SK-N-MC (cell line): ENCODE results near the gene EPC2.

Experiments
- DNase-seq: peaks from one replicate; pipeline ENCODE4 v3.0.0-alpha.2; 2011; ENCODE audit warnings: low read depth, low spot score
- H3K27ac ChIP-seq: fragments of 200-600 bp; sonication (generic); 2 replicates; pipeline ENCODE4 v1.5.1; 2016; ENCODE audit warnings: mixed run types
- H3K36me3 ChIP-seq: fragments of 200-600 bp; sonication (generic); 2 replicates; pipeline ENCODE4 v1.6.1; 2017; ENCODE audit warnings: antibody characterized with exemption, low read length, mixed read lengths; ENCODE audit not compliant: insufficient read depth
- H3K4me3 ChIP-seq: fragments of 200-600 bp; sonication (generic); 2 replicates; pipeline ENCODE4 v1.5.1; 2016
- H3K9ac ChIP-seq: fragments of 200-600 bp; sonication (generic); 2 replicates; pipeline ENCODE4 v1.8.0; 2017; ENCODE audit warnings: mixed run types, mixed read lengths; ENCODE audit not compliant: insufficient read length
- H3K9me3 ChIP-seq: fragments of 200-600 bp; sonication (generic); 2 replicates; pipeline ENCODE4 v1.6.1; 2017; ENCODE audit warnings: low read depth, mild to moderate bottlenecking, antibody characterized with exemption, low read length, moderate library complexity, mixed read lengths
- EZH2 ChIP-seq: fragments of 200-600 bp; sonication (generic); IDR thresholded peaks from one replicate; pipeline ENCODE4 v1.6.1; 2017; ENCODE audit warnings: antibody characterized with exemption
- FOXP2 ChIP-seq: optimal IDR thresholded peaks from 2 replicates; pipeline ENCODE3; 2011; ENCODE audit warnings: mild to moderate bottlenecking, moderate library complexity; ENCODE audit not compliant: insufficient read depth; ENCODE audit errors: extremely low read length, control extremely low read depth
- POLR2AphosphoS5 ChIP-seq: IDR thresholded peaks from 2 replicates; pipeline ENCODE4 v1.6.1; 2012; ENCODE audit warnings: mild to moderate bottlenecking, low read depth, low read length, borderline replicate concordance

The EPC2 gene

DNA sequence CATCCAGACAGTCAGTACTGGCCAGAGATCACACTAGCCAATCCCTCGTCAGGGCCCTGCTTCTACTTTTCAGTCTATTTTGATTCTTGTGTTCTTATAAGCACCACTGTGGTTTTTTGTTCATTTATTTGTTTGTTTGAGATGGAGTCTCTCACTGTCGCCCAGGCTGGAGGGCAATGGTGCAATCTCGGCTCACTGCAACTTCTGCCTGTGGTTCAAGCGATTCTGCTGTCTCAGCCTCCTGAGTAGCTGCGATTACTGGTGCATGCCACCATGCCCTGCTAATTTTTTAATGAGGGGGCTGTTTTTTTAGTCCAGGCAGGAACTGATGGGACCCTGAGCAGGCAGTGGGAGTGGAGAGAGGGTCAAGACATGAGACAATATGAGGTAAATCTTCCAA lies 165.5 kb downstream of the EPC2 start:
- Histone ChIP-seq H3K9me3 (no peaks in the 10 kb centered on the region), H3K36me3 (no peaks in the 10 kb centered on the region), H3K27ac (no peak overlapping the region), H3K4me3 (no peak overlapping the region), H3K9ac (no peak overlapping the region)
- DNase-seq: no peak
- TF ChIP-seq FOXP2 (no peak), POLR2AphosphoS5 (no peak), EZH2 (no peak)

DNA sequence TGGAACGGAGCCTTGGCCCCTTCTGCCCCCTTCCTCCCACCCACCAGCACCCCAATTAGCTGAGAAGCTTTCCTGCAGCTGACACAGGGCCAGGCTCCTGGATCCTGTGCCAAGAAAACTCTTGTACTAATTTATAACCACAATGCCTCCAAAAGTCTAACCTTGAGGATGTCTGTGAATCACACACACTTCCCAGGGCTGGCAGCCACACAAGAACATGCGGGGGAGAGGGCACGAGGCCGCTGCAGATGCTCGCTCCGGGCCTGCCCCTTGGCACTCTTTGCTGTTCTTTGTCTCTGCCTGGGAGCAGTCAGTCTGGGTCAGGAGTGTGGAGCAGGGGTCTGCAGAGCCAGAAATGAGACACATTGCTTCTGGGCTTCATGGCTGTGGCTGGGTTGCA lies 167.8 kb downstream of the EPC2 start:
- Histone ChIP-seq H3K27ac (no peak overlapping the region), H3K36me3 (no peaks in the 10 kb centered on the region), H3K9ac (no peak overlapping the region), H3K9me3 (no peaks in the 10 kb centered on the region), H3K4me3 (no peak overlapping the region)
- no peak for TF ChIP-seq FOXP2
- no peak for DNase-seq

DNA sequence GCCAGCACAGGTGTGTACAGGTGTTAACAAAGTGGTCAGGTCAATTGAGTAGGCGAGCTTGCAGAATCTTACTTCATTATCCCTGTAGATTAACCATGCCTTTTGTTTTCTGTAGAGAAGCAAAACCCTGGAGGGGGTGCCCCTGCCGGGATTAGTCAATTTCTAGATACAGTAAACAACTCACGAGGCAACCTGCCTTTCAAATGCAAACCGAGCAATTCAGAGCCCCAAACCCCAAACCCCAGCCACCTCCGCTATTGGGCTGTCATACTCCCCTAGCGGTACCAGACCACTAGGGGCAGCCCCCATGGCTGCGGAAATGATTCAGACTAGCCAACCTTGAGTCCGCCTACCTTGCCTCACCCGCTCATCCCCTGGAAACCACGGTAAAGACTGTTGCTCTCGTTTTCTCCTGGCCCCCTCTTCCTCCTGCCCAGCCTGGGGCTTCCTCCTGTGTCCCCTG lies 169.1 kb downstream of the EPC2 start:
- Histone ChIP-seq H3K4me3 (no peak overlapping the region), H3K27ac (no peak overlapping the region), H3K9ac (no peak overlapping the region), H3K9me3 (no peaks in the 10 kb centered on the region), H3K36me3 (no peaks in the 10 kb centered on the region)
- DNase-seq: no peak
- TF ChIP-seq POLR2AphosphoS5 (no peak), FOXP2 (no peak), EZH2 (no peak)

DNA sequence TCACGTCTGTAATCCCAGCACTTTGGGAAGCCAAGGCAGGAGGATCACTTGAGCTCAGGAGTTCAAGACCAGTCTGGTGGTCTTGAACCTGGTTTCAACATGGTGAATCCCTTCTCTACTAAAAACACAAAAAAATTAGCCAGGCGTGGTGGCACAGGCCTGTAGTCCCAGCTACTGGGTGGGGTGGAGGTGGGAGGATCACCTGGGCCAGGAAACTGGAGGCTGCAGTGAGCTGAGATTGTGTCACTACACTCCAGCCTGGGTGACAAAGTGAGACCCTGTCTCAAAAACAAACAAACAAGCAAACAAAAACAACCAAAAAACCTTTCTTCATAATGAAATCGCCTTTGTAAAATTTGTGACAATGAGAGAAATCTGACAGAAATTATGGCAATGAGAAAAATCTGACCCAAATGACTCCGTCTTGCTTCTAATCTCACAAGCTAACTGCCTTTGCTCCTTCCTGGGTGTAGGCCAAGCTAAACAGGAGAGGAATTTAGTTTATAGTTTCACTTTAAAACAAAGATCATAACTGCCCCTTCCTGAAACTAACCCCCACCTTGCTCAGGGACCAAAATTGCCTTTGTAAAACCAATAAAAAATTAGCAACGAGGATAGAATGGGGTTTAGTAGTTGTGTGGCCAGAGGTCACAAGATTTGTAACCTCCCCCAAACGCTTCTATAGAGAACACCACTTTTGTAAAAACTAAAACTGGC lies 169.8 kb downstream of the EPC2 start:
- Histone ChIP-seq H3K4me3 (no peak overlapping the region), H3K27ac (no peak overlapping the region), H3K36me3 (no peaks in the 10 kb centered on the region), H3K9me3 (no peaks in the 10 kb centered on the region), H3K9ac (no peak overlapping the region)
- DNase-seq: no peak
- TF ChIP-seq POLR2AphosphoS5 (no peak), EZH2 (no peak), FOXP2 (no peak)

DNA sequence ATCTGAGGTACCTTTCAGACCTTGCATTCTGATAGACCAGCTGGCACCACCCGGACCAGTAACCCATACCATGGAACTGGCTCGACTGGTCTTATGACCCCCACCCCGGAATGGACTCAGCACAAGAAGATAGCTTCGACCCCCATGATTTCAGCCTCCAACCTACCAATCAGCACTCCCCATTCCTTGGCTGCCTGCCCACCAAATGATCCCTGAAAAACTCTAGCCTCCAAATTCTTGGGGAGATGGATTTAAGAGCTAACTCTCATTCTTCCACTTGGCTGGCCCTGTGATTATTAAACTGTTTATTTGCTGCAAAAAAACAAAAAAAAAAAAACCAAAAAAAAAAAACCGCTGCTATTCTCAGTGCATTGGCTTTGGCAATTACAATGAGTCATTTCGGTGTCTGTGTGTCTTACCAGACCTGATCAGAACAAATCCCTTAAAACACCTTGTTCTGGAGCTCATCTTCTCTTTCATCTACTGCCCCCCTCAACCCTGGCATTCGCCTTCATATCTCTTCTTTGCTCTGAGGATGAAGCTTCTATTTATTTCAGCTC lies 170.4 kb downstream of the EPC2 start:
- Histone ChIP-seq H3K9me3 (no peaks in the 10 kb centered on the region), H3K4me3 (no peak overlapping the region), H3K9ac (no peak overlapping the region), H3K36me3 (no peaks in the 10 kb centered on the region), H3K27ac (no peak overlapping the region)
- no peak for DNase-seq
- TF ChIP-seq EZH2 (no peak), FOXP2 (no peak), POLR2AphosphoS5 (no peak)

DNA sequence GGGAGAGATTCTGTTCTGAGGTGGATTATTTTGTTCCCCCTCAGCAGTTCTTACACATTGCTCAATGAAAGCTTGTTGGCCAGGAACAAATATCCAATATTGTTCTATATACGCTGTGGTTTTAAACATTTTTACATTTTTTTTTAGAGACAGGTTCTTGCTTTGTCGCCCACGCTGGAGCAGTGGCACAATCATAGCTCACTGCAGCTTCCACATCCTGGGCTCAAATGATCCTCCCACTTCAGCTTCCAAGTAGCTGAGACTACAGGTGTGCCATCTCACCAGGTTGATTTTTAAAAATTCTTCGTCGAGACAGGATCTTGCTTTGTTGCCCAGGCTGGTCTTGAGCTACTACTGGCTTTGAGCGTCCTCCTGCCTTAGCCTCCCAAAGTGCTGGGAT lies 171.6 kb downstream of the EPC2 start:
- TF ChIP-seq FOXP2: no peak
- no peak for TF ChIP-seq POLR2AphosphoS5
- no peak for TF ChIP-seq EZH2
- no peak for DNase-seq

DNA sequence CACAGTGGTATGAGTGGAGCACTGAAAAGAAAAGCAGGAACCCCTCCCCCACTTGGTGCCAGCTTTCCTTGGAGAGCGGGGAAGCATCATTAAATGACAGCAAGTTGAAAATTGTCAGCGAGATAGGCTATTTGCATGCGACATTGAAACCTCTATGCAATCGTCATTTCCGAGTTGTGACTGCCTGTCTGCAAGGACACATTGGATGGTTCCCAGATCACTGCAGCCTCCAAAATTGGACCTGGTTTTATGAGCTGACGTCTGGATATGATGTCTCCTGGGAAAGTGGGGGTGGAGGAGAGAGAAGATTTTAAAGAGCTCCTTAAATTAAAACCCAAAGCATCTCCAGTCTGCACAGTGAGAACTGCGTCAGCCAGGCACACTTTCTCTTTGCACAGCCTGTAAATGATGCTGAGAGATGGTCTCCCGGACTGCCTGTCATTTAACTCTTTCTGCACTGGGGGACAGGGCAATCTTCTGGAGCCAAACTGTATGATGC lies 172.7 kb downstream of the EPC2 start:
- Histone ChIP-seq H3K36me3 (no peaks in the 10 kb centered on the region), H3K27ac (no peak overlapping the region), H3K4me3 (0 out of 2 replicates have a peak overlapping the region, but pooled peaks have one; percentile 2), H3K9me3 (no peaks in the 10 kb centered on the region), H3K9ac (no peak overlapping the region)
- TF ChIP-seq FOXP2 (no peak), EZH2 (no peak), POLR2AphosphoS5 (no peak)
- DNase-seq: no peak

More for the DNA sequence above, 171.6 kb downstream of the EPC2 start:
- Histone ChIP-seq H3K36me3 (no peaks in the 10 kb centered on the region), H3K9ac (no peak overlapping the region), H3K9me3 (no peaks in the 10 kb centered on the region), H3K4me3 (no peak overlapping the region), H3K27ac (no peak overlapping the region)

DNA sequence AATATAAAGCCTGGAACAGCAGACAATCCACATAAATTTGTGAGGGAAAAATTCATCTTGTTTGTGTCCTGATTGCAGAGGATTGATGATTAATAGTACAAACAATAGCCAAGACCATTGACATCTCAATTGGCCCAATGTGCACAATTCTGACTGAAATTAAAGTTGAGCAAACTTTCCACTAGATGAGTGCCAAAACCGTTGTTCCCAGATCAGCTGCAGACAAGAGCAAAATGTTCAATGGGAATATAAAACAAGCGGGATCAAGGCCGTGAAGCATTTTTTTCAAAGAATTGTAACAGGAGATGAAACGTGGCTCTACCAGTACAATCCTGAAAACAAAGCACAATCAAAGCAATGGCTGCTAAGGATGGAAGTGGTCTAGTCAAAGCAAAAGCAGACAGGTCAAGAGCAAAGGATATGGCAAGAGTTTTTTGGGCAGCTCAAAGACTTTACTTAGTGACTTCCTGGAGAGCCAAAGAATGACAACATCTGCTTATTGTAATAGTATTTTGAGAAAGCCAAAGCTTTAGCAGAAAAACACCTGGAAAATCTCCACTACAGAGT lies 174.6 kb downstream of the EPC2 start:
- Histone ChIP-seq H3K9me3 (no peaks in the 10 kb centered on the region), H3K9ac (no peak overlapping the region), H3K4me3 (no peak overlapping the region), H3K27ac (no peak overlapping the region), H3K36me3 (no peaks in the 10 kb centered on the region)
- TF ChIP-seq EZH2: no peak
- TF ChIP-seq FOXP2: no peak
- no peak for TF ChIP-seq POLR2AphosphoS5
- DNase-seq: no peak

DNA sequence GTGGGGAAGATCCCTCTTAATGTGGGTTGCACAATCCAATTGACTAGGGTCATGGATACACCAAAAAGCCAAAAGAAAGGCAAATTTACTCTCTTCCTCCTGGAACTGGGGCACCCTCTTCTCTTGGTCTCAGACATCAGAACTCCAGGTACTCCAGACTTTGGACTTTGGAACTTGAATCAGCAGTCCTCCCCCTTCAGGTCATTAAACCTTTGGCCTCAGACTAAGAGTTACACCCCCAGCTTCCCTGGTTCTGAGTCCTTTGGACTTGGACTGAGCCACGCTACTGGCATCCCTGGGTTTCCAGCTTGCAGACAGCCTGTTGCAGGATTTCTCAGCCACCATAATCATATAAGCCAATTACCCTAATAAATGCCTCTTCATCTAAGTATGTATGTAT lies 179.6 kb downstream of the EPC2 start:
- Histone ChIP-seq H3K9ac (no peak overlapping the region), H3K4me3 (no peak overlapping the region), H3K27ac (no peak overlapping the region), H3K9me3 (no peaks in the 10 kb centered on the region), H3K36me3 (no peaks in the 10 kb centered on the region)
- TF ChIP-seq POLR2AphosphoS5: no peak
- no peak for TF ChIP-seq EZH2
- no peak for TF ChIP-seq FOXP2
- no peak for DNase-seq

DNA sequence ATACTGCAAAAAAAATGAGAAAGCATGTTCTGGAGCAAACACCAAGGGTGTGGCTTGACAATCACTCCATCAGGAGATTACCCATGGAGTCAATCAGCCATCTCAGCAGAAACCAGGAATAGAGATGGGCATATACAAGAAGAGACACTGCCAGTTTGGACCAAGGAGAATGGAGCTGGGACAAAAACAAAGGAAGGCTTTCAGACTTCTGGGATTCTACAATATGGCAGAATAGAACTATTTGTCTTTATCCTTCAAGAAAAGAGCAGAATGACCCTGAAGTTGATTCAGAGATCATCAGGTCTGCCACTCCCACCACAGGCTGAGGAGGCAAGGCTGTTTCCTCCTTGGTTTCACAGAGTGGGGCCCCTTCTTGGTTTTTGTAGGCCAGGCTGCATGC lies 182.2 kb downstream of the EPC2 start:
- H3K36me3 ChIP-seq: no peaks in the 10 kb centered on the region
- no peak overlapping the region for H3K27ac ChIP-seq
- TF ChIP-seq EZH2: no peak
- no peak for TF ChIP-seq POLR2AphosphoS5
- TF ChIP-seq FOXP2: no peak
- no peak overlapping the region for H3K4me3 ChIP-seq
- no peak overlapping the region for H3K9ac ChIP-seq
- no peak for DNase-seq
- no peaks in the 10 kb centered on the region for H3K9me3 ChIP-seq
